ENCODE data around the gene SEZ6.

Gene SEZ6

DNA sequence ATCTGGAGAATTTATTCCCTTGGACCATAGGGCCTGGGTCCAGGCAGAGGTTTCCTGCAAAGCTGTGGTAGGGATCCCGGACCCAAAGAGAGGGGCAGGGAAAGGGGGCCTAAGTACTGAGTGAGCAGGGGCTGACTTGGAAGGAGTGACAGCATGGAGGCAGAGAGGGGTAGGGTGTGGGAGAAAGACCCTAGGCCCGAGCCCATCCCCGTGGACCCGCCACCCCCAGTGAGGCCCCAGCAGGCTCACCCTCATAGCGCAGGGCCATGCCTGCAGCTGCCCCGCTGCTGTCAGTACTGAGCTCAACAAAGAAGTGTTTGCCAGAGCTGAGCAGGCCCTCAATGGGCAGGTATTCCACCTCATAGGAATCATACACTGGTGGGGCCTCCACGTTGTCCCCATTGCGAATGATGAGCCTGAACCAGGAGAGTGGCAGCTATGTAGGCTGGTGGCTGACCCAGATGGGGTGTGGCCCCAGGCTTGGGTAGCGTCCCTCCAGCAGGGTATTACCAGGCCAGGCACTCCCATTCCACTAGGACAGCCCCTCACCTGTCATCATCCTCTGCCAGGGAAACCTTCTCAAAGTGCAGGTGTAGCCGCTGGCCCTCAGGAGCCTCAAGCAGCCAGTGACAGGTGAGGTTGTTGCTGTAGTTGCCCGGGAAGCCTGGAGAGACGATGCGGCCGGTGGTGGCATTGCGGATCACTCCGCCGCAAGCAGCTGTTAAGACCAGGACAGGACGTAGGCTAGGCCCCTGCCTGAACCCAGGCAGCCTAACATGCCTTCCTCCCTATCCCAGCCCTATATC, 45.4 kb downstream of the SEZ6 start:
- H3K4me3 Mint-ChIP-seq: no peak overlapping the region
- H3K27ac Mint-ChIP-seq: no peak overlapping the region
- H3K4me1 Mint-ChIP-seq: no peaks in the 10 kb centered on the region
- no peak for DNase-seq (ENCODE audit: low spot score in 2 of 2)
- ATAC-seq: no peak
- H3K9me3 Mint-ChIP-seq: no peaks in the 10 kb centered on the region
- H3K36me3 Mint-ChIP-seq: no peaks in the 10 kb centered on the region

DNA sequence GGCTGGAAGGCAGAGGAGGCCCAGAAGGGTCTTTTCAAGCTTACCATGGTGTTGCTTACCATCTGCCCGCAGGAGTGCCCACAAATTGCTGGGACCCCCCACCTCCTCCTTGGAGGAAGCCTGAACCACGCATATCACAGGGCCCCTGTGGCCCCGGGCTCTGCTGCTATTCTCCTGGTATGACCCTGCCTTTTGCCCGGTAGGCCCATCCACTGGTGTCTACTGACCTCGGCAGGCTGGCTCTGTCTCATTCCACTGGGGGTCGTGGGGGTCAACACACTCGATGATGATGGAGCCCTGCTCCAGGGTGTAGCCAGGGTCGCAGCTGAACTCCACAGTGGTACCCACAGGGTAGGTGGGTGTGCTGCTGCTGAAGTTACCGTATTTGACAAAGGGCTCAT, 46.4 kb downstream of the SEZ6 start:
- no peaks in the 10 kb centered on the region for H3K36me3 Mint-ChIP-seq
- H3K27ac Mint-ChIP-seq: peak overlapping the region; percentile 43
- ATAC-seq (no peak), DNase-seq (ENCODE audit: low spot score in 2 of 2) (no peak)
- H3K4me3 Mint-ChIP-seq: no peak overlapping the region
- H3K9me3 Mint-ChIP-seq: no peaks in the 10 kb centered on the region
- H3K4me1 Mint-ChIP-seq: no peaks in the 10 kb centered on the region

DNA sequence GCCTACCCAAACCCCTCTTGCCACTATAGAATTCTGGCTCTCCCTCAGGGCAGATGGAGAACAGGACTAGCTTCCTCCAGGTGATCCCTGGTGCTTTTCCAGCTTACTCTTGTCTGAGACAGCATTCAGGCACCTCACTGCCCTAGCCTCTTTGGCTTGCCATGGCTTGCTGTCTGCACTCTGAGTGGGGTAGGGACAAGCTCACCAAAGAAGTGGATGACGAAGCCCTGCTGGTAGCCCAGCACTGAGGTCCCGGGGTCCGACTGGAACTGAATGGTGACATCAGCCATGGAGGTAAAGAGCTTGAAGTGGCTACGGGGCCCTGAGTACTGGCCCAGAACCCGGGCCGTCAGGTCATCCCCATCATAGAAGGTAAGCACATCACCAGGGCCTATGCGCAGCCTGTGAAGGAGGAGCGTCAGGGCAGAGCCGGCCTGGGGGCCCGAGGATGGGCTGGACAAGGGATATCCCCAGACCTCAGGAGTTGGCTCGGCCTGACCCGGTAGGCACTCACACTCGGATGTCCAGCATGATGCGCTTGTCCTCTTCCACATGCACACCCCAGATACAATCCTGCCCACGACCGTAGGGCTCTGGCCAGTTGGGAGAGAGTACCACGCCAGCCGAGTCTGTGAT, 46.9 kb downstream of the SEZ6 start:
- Mint-ChIP-seq H3K9me3 (no peaks in the 10 kb centered on the region), H3K36me3 (no peaks in the 10 kb centered on the region), H3K27ac (peak overlapping the region; percentile 43), H3K4me3 (no peak overlapping the region), H3K4me1 (no peaks in the 10 kb centered on the region)
- DNase-seq (ENCODE audit: low spot score in 2 of 2) (no peak), ATAC-seq (no peak)

DNA sequence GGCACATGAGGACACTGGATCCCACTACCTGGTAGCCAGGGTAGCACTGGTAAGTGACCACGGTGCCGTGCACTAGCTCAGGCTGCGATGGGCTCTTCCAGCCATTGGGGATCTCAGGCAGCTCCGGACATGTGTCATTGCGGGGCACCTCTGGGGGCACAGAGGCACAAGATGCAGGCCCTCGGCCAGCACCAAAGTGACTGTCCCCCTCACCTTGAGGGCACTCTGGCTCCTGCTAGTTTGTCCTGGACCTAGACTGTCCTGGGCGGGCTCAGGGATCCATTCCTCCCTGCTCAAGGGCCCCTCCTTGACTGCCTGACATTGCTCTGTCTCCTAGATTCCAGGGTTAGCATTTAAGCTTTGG, 47.9 kb downstream of the SEZ6 start:
- Mint-ChIP-seq H3K4me3 (no peak overlapping the region), H3K4me1 (no peaks in the 10 kb centered on the region), H3K27ac (no peak overlapping the region), H3K36me3 (no peaks in the 10 kb centered on the region), H3K9me3 (no peaks in the 10 kb centered on the region)
- DNase-seq (ENCODE audit: low spot score in 2 of 2): no peak
- ATAC-seq: no peak

DNA sequence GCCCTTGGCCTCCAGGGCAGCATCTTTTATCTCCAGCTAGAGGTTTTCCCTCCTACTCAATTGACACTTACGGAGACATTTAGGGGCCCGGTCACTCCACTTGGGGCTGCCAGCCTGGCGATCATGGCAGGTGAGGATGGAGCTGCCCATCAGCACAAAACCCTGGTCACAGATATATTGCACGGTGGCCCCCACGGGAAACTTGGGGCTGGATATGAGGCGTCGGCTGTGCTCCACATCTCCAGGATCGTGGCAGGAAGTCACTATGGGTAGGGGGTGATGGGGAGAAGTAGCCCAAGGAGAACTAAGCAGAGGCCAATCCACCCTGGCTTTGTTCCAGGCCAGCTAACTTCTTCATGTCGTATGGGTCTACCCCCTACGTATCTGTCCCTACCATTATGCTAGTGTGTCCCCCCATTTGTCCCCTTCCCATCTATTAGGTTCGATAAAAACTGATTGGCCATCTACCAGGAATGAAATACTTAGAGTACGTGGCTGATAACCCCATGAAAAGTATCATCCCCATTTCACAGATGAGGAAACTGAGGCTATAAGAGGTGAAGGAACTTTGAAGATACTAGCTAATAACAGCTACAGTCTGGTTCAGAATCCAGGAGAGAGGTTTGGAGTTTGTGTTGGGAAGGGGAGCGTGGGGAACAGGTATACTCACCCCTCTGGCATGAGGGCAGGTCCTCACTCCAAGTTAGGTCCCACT, 48.4 kb downstream of the SEZ6 start:
- H3K27ac Mint-ChIP-seq: no peak overlapping the region
- no peak for ATAC-seq
- H3K9me3 Mint-ChIP-seq: no peaks in the 10 kb centered on the region
- no peaks in the 10 kb centered on the region for H3K4me1 Mint-ChIP-seq
- no peaks in the 10 kb centered on the region for H3K36me3 Mint-ChIP-seq
- no peak for DNase-seq (ENCODE audit: low spot score in 2 of 2)
- no peak overlapping the region for H3K4me3 Mint-ChIP-seq

DNA sequence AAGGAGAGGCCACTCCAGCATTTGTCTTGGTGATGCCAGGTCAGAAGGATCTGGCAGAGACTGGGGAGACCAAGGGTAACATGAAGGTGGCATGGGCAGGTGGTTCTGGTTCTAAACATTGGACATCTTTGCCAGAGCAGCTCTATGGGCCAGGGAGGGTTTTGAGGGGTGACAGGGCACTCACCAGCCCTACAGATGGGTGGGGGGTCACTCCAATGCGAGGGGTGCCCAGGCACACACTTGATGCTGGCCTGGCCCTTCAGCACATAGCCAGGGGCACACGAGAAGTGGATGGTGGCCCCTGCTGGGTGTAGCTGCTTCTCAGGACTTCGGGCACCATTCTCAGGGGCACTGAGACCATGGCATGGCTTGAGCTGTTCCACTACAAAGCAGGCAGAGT, 49.0 kb downstream of the SEZ6 start:
- no peak for ATAC-seq
- H3K9me3 Mint-ChIP-seq: no peaks in the 10 kb centered on the region
- H3K4me1 Mint-ChIP-seq: no peaks in the 10 kb centered on the region
- H3K27ac Mint-ChIP-seq: no peak overlapping the region
- no peaks in the 10 kb centered on the region for H3K36me3 Mint-ChIP-seq
- no peak overlapping the region for H3K4me3 Mint-ChIP-seq
- no peak for DNase-seq (ENCODE audit: low spot score in 2 of 2)

DNA sequence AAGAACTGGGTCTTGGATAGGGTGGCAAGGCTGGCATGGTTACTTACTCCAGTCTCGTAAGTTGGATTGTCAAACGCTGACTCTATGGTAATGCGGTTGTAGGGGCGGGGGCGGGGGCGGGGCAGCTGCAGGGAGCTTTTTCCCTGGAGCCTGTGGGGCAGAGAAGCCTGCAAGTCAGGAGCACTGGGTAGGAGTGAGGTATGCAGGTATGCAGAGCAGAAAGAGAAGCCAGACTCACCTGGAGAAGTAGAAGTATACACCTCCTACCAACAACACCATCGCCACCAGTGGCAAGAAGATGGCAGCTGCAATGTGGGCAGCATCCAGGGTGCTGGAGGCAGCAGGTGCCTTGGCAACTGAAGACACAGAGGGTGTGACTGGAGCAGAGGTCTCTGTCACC, 49.7 kb downstream of the SEZ6 start:
- H3K9me3 Mint-ChIP-seq: no peaks in the 10 kb centered on the region
- ATAC-seq (no peak), DNase-seq (ENCODE audit: low spot score in 2 of 2) (no peak)
- H3K4me3 Mint-ChIP-seq: no peak overlapping the region
- H3K27ac Mint-ChIP-seq: no peak overlapping the region
- no peaks in the 10 kb centered on the region for H3K4me1 Mint-ChIP-seq
- no peaks in the 10 kb centered on the region for H3K36me3 Mint-ChIP-seq

DNA sequence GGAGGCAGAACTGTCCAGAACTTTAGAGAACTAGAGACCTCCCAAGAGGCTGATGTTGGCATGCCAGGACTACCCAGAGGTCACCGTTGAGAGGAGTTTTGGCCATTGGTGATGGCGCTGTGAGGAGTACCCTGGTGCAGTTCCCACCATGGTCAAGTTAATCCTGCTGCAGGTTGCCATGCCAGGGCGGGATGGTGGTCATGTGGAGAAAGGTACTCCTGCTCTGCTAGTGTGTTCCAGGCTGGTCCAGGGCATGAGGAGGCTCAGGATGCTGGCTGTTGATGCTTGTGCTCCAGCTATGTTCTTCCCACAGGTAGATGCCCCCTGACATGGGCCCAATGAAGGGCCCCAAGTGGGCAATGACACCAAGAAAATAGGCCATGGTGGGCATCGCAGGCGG, 50.4 kb downstream of the SEZ6 start:
- H3K9me3 Mint-ChIP-seq: no peaks in the 10 kb centered on the region
- H3K36me3 Mint-ChIP-seq: peaks cover 5% of the 10 kb centered on the region
- DNase-seq (ENCODE audit: low spot score in 2 of 2) (no peak), ATAC-seq (no peak)
- no peaks in the 10 kb centered on the region for H3K4me1 Mint-ChIP-seq
- H3K27ac Mint-ChIP-seq: no peak overlapping the region
- H3K4me3 Mint-ChIP-seq: no peak overlapping the region

DNA sequence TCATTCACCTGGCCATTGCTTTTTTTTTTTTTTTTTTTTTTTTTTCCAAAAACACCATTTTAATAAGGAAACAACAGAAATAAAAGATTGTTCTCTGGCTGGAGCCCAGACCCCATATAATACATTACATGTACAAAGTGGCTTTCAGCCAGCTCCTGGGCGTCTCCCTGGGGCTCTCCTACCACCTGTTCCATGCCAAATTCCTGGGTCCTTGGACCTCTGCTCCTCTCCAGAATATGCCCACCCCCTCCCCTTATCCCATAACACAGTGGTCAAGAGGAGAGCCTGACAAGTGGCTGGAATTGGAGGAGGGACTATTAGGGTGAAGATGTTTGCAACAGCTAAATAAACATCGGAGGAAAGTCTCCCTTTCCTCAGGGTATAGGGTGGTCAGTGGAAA, 50.9 kb downstream of the SEZ6 start:
- H3K36me3 Mint-ChIP-seq: peaks cover 10% of the 10 kb centered on the region
- no peak for DNase-seq (ENCODE audit: low spot score in 2 of 2)
- no peaks in the 10 kb centered on the region for H3K4me1 Mint-ChIP-seq
- no peak for ATAC-seq
- no peak overlapping the region for H3K4me3 Mint-ChIP-seq
- H3K27ac Mint-ChIP-seq: no peak overlapping the region
- H3K9me3 Mint-ChIP-seq: no peaks in the 10 kb centered on the region

DNA sequence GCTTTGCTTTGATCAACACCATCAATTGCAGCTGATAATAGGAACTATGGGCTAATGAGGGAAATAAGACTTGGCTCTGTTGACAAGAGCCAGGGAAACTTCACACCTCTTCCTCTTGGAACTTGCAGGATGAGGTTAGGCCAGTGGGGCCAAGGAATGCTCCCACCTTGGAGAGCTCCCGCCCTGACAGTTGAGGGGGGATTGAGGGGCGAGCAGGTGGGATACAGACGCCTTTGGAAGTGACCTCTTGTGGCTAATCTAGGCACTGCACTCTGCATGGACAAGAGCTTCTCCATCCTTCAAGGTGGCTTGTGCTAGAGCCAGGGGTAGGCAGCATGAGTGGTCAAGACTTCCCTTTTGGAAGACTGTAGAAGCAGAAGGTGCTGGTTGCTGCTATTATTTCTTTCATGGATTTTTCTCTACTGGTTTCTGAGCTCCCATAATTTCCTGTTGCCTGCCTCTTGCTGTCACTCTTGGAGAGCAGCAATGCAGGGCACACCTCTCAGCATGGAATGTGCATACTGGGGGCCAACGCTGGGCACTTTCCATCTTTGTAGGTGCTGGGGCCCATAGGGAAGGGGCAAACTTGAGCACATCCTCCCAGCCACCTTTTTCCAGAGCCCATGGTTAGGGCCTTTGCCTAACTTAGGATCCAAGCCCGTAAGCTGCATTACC, 52.3 kb downstream of the SEZ6 start:
- Mint-ChIP-seq H3K27ac (no peak overlapping the region), H3K9me3 (no peaks in the 10 kb centered on the region), H3K36me3 (peaks cover 19% of the 10 kb centered on the region), H3K4me3 (no peak overlapping the region), H3K4me1 (no peaks in the 10 kb centered on the region)
- DNase-seq (ENCODE audit: low spot score in 2 of 2) (peak; percentile 40 to 80), ATAC-seq (no peak)

DNA sequence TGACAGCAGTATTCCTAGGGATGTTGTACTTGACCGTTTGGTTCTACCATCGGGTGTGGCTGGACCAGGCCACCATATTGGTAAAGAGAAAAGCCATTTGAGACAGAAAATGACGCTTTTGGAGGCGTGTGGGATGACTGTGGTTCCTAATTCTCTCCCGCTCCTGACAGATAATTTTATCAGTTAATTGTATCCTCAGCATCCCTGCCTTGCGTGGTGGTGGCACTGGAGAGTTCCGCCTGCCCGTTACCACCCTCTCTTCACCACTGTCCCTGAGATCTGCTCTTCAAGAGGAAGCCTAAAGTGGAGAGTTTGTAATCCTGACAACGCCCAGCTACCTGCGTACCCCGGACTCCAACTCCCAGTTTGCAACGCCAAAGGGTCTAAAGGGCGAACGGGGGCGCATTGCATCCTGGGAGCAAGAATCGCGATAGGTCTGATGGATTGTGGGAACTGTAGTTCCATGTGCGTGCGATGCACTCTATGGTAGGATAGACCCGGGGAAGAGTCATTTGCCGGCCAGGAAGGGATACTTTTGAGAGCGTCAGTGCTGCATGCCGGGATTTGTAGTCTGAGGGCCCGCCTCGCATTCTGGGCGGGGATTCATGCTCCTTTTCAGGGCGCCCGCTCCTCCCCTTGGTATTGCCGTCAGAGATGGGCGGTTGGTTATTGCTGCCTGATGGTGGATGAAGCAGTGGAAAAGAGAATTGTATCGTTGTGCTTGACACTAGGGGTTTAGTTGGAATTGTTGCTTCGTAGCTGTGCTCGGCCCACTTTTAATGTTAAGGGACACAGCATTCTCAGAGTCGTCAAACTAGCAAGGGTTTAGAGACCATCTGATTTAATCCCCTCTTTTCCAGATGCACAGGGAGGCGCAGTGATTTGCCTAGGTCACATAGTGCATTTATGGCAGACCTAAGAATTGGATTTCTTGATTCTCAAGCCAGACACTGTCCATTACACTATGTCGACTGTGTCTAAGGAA, 53.5 kb downstream of the SEZ6 start:
- DNase-seq (ENCODE audit: low spot score in 2 of 2) (peak; percentile 78 to 94), ATAC-seq (peak; percentile 86)
- Mint-ChIP-seq H3K27ac (no peak overlapping the region), H3K4me1 (peaks cover 10% of the 10 kb centered on the region), H3K4me3 (no peak overlapping the region), H3K9me3 (no peaks in the 10 kb centered on the region), H3K36me3 (peaks cover 32% of the 10 kb centered on the region)

DNA sequence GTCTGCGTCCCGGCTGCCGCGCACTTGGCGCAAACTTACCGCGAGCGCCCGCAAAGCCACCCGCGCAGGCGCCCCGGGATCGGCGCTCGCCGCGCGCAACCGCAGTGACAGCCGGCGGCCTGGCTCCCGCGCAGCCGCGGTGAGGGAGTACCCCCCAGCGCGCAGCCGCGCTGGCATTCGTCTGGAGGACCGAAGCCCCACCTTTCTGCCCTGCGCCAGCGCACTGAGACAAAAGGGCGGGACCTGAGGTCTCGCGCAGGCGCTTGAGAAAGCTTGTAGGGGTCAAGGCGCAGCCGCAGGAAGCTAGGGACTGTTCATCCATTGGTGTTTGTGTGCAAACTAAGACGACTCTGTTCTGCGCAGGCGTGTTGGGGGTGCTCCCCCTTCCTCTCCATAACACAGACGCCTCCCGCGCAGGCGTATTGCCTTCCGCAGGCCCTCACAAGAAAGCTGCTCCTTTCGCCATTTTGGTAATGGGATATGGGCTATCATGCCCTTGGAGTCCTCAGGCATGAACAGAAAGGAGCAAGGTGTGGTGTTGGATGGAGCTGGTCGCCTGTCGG, 54.3 kb downstream of the SEZ6 start, which contains the start of gene PHF12:
TSS of gene PHF12 (minus strand) at position 91 of the 563 bp plus-strand sequence. CDS start 558 bp downstream, outside the sequence.
- peak; percentile 81 for ATAC-seq
- peak; percentile 97 to 99 for DNase-seq (ENCODE audit: low spot score in 2 of 2)
- no peak within 1 kb of the TSS for H3K4me3 Mint-ChIP-seq

DNA sequence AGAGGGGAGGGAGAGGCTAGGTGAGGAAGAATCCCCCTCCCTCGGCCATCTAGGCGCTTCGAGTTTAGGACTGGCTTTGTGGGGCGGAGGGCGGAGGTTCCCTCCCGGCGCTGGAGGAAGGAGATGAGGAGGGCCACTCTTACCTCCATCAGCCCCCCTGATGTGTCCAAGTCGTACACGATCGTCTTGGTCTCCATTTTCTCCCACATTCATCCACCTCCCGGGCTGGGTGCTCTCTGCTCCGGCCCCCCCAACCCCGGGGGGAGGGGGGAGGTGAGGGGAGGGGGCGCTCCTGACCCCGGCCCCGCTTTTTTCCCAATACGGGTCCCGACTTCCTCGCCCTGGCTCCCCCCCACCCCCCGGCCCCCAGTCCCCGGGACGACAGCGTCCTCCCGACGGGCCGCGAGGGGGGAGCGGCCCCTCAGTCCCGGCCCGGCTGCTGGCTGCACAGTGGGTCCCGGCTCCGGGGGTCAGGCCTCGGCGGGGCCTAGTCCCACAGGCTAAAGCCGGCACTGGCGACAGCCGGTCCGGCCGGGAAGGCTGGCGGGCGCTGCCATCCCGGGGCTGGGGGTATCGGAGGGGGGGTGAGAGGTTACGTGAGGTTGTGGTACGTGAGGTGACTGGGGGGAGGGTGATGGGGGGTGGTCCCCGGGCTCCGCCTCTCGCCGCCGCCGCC, 54.9 kb downstream of the SEZ6 start:
- no peak overlapping the region for H3K4me3 Mint-ChIP-seq
- H3K36me3 Mint-ChIP-seq: peaks cover 45% of the 10 kb centered on the region
- peak overlapping the region; percentile 97 for H3K27ac Mint-ChIP-seq
- H3K4me1 Mint-ChIP-seq: peaks cover 18% of the 10 kb centered on the region
- H3K9me3 Mint-ChIP-seq: no peaks in the 10 kb centered on the region
- ATAC-seq (peak; percentile 1), DNase-seq (ENCODE audit: low spot score in 2 of 2) (no peak)

More for the DNA sequence above, 54.3 kb downstream of the SEZ6 start, which contains the start of gene PHF12:
- Mint-ChIP-seq H3K4me1 (peaks cover 12% of the 10 kb centered on the region), H3K36me3 (peaks cover 38% of the 10 kb centered on the region), H3K9me3 (no peaks in the 10 kb centered on the region), H3K27ac (peak within 1 kb of the TSS; percentile 97)

Data from stimulated activated effector memory CD8-positive, alpha-beta T cell treated with anti-CD3 and anti-CD28 coated beads, Interleukin-12 subunit alpha, Interleukin-12 subunit beta, amount 100 ng/mL, for 72 hours (primary cell).